Right lobe of liver (tissue), 6 donors: ENCODE data around the gene GSTM1. TPM values are rescaled to one million over a fixed set of nuclear protein-coding genes. Genes with fewer than 3 reads are reported as not detected.
A peak's percentile ranks its signal among the peaks of the same experiment; 100 is the strongest.

Experiments used
- ATAC-seq, 4 donors: fragments of 200-7000 bp; cut with Tn5 transposase; one replicate each; pipeline ENCODE4 v1.9.1; 2020; ENCODE audit warnings: mild to moderate bottlenecking in 4 of 4, moderate library complexity in 4 of 4
- DNase-seq, 3 donors: peaks; one replicate each; pipeline ENCODE4 v3.0.0-alpha.2; 2020
- H3K27ac ChIP-seq, 3 donors: fragments of 200-600 bp; one replicate each; pipeline ENCODE4 v1.8.0; 2022
- H3K27me3 ChIP-seq, 2 donors: fragments of 200-600 bp; one replicate each; pipeline ENCODE4 v1.8.0; 2022
- H3K36me3 ChIP-seq, 4 donors: fragments of 200-600 bp; sonication (generic) in 1 of 4; one replicate each; pipeline versions ENCODE4 v1.5.1 to v1.8.0; 2017 to 2022; ENCODE audit warnings: control low read depth in 1 of 4
- H3K4me1 ChIP-seq, 4 donors: fragments of 200-600 bp; sonication (generic) in 1 of 4; one replicate each; pipeline versions ENCODE4 v1.5.1 to v1.8.0; 2017 to 2022; ENCODE audit warnings: control low read depth in 1 of 4
- H3K4me3 ChIP-seq, 3 donors: fragments of 200-600 bp; one replicate each; pipeline ENCODE4 v1.8.0; 2022
- H3K9me3 ChIP-seq, 4 donors: fragments of 200-600 bp; sonication (generic) in 1 of 4; one replicate each; pipeline versions ENCODE4 v1.5.1 to v1.8.0; 2017 to 2022; ENCODE audit warnings: control low read depth in 1 of 4
- POLR2A ChIP-seq: fragments of 450-650 bp; IDR thresholded peaks from one replicate; pipeline ENCODE4 v1.6.1; 2017; ENCODE audit warnings: antibody characterized with exemption, mild to moderate bottlenecking
- WGBS: methylation state at CpG from one replicate; pipeline ENCODE4 v1.1.6; 2018; ENCODE audit warnings: low coverage, low lambda C conversion rate; ENCODE audit not compliant: insufficient coverage; ENCODE audit errors: missing lambda C conversion rate; 5-methylcytosine and 5-hydroxymethylcytosine counted together
- intact Hi-C, 2 donors: fragments of 100-400 bp; cut with DNase I; formaldehyde crosslinking; loops; one replicate each; pipeline versions ENCODE4 v1.11.2 to v1.14.1; 2022
- long read RNA-seq: library from polyadenylated mRNA; unstranded; transcript quantifications from one replicate; pipeline ENCODE4 v2.0.0, GENCODE V29; 2019
- total RNA-seq, 6 experiments: library from RNA; depleted of rRNA in 2 of 6; stranded (reverse); fragments of >200 nt in 2 of 6; fragmentation: NEBNext Ultra II Directional in 3 of 6; extraction: Animal tissue kit (Norgen Biotek cat#: 25700) in 3 of 6; gene quantifications; one replicate each; pipeline versions ENCODE4 v1.1.0 to v1.2.4, GENCODE V29; 2016 to 2023
- TF ChIP-seq, protein P1 (sequence below), 4 donors: fragments of 200-600 bp in 3 of 4; fragments of 450-650 bp in 1 of 4; IDR thresholded peaks; one replicate each; pipeline versions ENCODE4 v1.5.1 to v1.8.0; 2016 to 2022; ENCODE audit warnings: antibody characterized with exemption in 4 of 4, mild to moderate bottlenecking in 2 of 4
- donor health status: DM: no; HTN: yes; CAD: no.
- donor health status: DM: no; HTN: no; CAD: no.
- donor health status: DM: no; HTN: no; CAD: no.
- donor health status: DM: no; HTN: yes; CAD: no.
- donor health status: DM: no; HTN: yes; CAD: no.

GSTM1 gene
- total RNA-seq: 100 to 1,000 TPM in 1 of 6 experiments, 10 to 100 TPM in 2, not detected in 3; 32.1 to 248 (median 43.0) TPM
- long read RNA-seq: 0 reads

- ATAC-seq (peak in 2 of 4 donors; percentile 84 to 86), DNase-seq (peak in 1 of 3 donors; percentile 89)
- H3K9me3 ChIP-seq: no peaks in the 10 kb centered on the region
- intact Hi-C loops: no loop called here
- TF ChIP-seq, protein P1, sequence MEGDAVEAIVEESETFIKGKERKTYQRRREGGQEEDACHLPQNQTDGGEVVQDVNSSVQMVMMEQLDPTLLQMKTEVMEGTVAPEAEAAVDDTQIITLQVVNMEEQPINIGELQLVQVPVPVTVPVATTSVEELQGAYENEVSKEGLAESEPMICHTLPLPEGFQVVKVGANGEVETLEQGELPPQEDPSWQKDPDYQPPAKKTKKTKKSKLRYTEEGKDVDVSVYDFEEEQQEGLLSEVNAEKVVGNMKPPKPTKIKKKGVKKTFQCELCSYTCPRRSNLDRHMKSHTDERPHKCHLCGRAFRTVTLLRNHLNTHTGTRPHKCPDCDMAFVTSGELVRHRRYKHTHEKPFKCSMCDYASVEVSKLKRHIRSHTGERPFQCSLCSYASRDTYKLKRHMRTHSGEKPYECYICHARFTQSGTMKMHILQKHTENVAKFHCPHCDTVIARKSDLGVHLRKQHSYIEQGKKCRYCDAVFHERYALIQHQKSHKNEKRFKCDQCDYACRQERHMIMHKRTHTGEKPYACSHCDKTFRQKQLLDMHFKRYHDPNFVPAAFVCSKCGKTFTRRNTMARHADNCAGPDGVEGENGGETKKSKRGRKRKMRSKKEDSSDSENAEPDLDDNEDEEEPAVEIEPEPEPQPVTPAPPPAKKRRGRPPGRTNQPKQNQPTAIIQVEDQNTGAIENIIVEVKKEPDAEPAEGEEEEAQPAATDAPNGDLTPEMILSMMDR (IDR thresholded peaks at IDR 0.05): peak in 2 of 4 donors; percentile 10 to 56
- TF ChIP-seq POLR2A: peak; percentile 79
- no peaks in the 10 kb centered on the region for H3K36me3 ChIP-seq
- H3K27me3 ChIP-seq: no peaks in the 10 kb centered on the region
- H3K4me3 ChIP-seq: peak within 1 kb of the TSS in 1 of 3 donors; percentile 62
- H3K4me1 ChIP-seq: peaks cover 0 to 4% (median 0%) of the 10 kb centered on the region in 4 donors
- peak within 1 kb of the TSS in 1 of 3 donors; percentile 77 for H3K27ac ChIP-seq
- no CpG with 5 or more reads among the region's 46 CpGs for WGBS
Measured at GRCh38 chr1:109687641-109688499, at the start of gene GSTM1. GSTM1 (plus strand) TSS chr1:109687817; CDS start chr1:109687874, 57 bp downstream.

GRCh38 chr1:109639063-109639840 lies 48.4 kb upstream of the GSTM1 start:
- WGBS: 49% methylated on average over 5 of the region's 9 CpGs
- H3K9me3 ChIP-seq: no peaks in the 10 kb centered on the region
- no peak overlapping the region for H3K4me3 ChIP-seq
- no peak for TF ChIP-seq POLR2A
- TF ChIP-seq, protein P1 (IDR thresholded peaks at IDR 0.05): no peak
- H3K36me3 ChIP-seq: no peaks in the 10 kb centered on the region
- ATAC-seq (no peak), DNase-seq (no peak)
- H3K27ac ChIP-seq: no peak overlapping the region
- H3K4me1 ChIP-seq: peaks cover 0 to 17% (median 0%) of the 10 kb centered on the region in 4 donors
- H3K27me3 ChIP-seq: no peaks in the 10 kb centered on the region
- intact Hi-C loops: loop anchor here in 1 of 2 donors (5.0 kb wide), 1 partner anchor 152 kb away; no protein-coding TSS in a partner anchor

GRCh38 chr1:109639841-109640184 lies 47.8 kb upstream of the GSTM1 start:
- Histone ChIP-seq H3K4me1 (peaks cover 0 to 17% (median 0%) of the 10 kb centered on the region in 4 donors), H3K27ac (no peak overlapping the region), H3K27me3 (no peaks in the 10 kb centered on the region), H3K36me3 (no peaks in the 10 kb centered on the region), H3K4me3 (no peak overlapping the region), H3K9me3 (no peaks in the 10 kb centered on the region)
- intact Hi-C loops: loop anchor here (5.0 kb wide), 2 partner anchors 132 to 153 kb away; no protein-coding TSS in a partner anchor
- no peak for TF ChIP-seq POLR2A
- TF ChIP-seq, protein P1 (IDR thresholded peaks at IDR 0.05): no peak
- 20% methylated on average over 1 of the region's 6 CpGs for WGBS
- no peak for ATAC-seq
- DNase-seq: no peak

- Histone ChIP-seq H3K4me3 (no peak overlapping the region), H3K36me3 (no peaks in the 10 kb centered on the region), H3K4me1 (peaks cover 0 to 17% (median 0%) of the 10 kb centered on the region in 4 donors), H3K27me3 (no peaks in the 10 kb centered on the region), H3K9me3 (no peaks in the 10 kb centered on the region), H3K27ac (no peak overlapping the region)
- peak; percentile 80 to 86 (median 84) for ATAC-seq
- intact Hi-C loops: loop anchor here (5.0 kb wide), 1 partner anchor 132 kb away; no protein-coding TSS in a partner anchor
- DNase-seq: peak; percentile 85 to 88 (median 87)
- no peak for TF ChIP-seq POLR2A
- TF ChIP-seq, protein P1 (IDR thresholded peaks at IDR 0.05): peak; percentile 86 to 98 (median 93)
- WGBS: 54% methylated on average over 2 of the region's 5 CpGs
Measured at GRCh38 chr1:109640285-109640865, 47.2 kb upstream of the GSTM1 start.
